ENCODE data around the gene ELMO3. TPM values are rescaled to one million over a fixed set of nuclear protein-coding genes. Genes with fewer than 3 reads are reported as not detected.

ELMO3 gene
- total and polyA plus RNA-seq, 2 of the 13 experiments (the other 11 are each of a cell fraction or from before 2014, with no cell fraction given) = 2.6 to 4.0 TPM

DNA sequence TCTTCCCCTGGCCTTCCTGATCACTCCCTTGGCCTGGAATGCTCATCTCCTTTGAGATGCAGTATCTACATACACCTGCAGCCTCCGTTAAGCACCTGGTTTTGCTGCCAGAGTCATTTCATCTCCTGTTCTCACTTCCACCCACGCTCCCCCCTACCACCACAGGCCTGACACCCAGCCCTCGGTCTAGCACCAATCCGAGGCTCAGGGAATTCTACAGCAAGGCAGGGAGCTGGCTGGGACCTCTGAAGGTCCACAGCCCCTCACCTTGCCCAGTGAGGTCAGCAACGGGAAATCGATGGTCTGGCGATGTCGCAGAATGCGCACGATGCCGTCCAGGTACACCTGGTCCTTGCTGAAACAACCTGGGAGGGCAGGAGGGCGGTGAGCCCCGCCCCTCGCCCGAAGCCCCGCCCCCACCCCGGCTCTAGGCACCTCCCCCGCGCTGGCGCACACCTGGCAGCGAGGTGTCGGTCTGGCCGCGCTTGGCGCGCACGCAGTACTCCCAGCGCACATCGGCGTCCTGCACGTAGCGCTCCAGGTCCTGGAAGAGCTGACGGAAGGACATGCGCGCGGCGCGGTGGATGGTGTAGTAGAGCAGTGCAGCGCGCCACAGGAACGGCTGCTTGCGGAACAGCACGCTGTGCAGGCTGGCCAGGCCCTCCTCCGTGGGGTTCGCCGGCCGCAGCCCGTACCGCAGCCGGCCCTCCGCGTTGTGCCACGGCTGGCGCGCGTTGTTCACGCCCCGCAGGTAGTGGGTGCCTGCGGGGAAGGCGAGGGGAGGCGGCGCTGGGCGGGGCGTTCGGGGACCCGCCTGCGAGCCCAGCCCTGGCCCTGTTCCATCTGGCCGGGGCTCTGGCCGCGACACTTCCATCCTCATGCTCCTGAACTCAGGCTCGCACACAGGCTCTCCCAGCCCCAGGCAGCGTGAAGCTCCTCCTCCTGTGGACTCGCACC, 20.9 kb upstream of the ELMO3 start (continued):
- no peak for TF ChIP-seq NR2F1 (CRISPR knock-in tag; IDR thresholded peaks at IDR 0.05)
- TF ChIP-seq, protein P1, sequence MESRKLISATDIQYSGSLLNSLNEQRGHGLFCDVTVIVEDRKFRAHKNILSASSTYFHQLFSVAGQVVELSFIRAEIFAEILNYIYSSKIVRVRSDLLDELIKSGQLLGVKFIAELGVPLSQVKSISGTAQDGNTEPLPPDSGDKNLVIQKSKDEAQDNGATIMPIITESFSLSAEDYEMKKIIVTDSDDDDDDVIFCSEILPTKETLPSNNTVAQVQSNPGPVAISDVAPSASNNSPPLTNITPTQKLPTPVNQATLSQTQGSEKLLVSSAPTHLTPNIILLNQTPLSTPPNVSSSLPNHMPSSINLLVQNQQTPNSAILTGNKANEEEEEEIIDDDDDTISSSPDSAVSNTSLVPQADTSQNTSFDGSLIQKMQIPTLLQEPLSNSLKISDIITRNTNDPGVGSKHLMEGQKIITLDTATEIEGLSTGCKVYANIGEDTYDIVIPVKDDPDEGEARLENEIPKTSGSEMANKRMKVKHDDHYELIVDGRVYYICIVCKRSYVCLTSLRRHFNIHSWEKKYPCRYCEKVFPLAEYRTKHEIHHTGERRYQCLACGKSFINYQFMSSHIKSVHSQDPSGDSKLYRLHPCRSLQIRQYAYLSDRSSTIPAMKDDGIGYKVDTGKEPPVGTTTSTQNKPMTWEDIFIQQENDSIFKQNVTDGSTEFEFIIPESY (CRISPR knock-in tag; IDR thresholded peaks at IDR 0.05) = peak; percentile 50; the same call in 1 of the 2 replicates
- peak; percentile 86; the same call in 1 of the 2 replicates for TF ChIP-seq BRD4 (CRISPR knock-in tag; IDR thresholded peaks at IDR 0.05)
- TF ChIP-seq, protein P2, sequence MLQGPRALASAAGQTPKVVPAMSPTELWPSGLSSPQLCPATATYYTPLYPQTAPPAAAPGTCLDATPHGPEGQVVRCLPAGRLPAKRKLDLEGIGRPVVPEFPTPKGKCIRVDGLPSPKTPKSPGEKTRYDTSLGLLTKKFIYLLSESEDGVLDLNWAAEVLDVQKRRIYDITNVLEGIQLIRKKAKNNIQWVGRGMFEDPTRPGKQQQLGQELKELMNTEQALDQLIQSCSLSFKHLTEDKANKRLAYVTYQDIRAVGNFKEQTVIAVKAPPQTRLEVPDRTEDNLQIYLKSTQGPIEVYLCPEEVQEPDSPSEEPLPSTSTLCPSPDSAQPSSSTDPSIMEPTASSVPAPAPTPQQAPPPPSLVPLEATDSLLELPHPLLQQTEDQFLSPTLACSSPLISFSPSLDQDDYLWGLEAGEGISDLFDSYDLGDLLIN (CRISPR knock-in tag; IDR thresholded peaks at IDR 0.05; ENCODE audit: borderline replicate concordance) = peak; percentile 38; the same call in 1 of the 2 replicates
- TF ChIP-seq ZNF292 (CRISPR knock-in tag; IDR thresholded peaks at IDR 0.05; ENCODE audit: borderline replicate concordance, low read depth) = no peak
- TF ChIP-seq ZNF260 (CRISPR knock-in tag; IDR thresholded peaks at IDR 0.05; ENCODE audit: borderline replicate concordance, low read depth) = no peak
- TF ChIP-seq NFKB2 (CRISPR knock-in tag; IDR thresholded peaks at IDR 0.05; ENCODE audit: borderline replicate concordance) = peak; percentile 81; the same call in 1 of the 2 replicates
- TF ChIP-seq ZNF569 (CRISPR knock-in tag; IDR thresholded peaks at IDR 0.05; ENCODE audit: borderline replicate concordance) = 0 out of 2 replicates have a peak, but pooled peaks have one; percentile 59
- no peak for TF ChIP-seq SIN3A (IDR thresholded peaks at IDR 0.05; ENCODE audit: borderline replicate concordance, low read depth, low read length)
- no peak for TF ChIP-seq FOXM1 (CRISPR knock-in tag; IDR thresholded peaks at IDR 0.05)
- TF ChIP-seq, protein P3, sequence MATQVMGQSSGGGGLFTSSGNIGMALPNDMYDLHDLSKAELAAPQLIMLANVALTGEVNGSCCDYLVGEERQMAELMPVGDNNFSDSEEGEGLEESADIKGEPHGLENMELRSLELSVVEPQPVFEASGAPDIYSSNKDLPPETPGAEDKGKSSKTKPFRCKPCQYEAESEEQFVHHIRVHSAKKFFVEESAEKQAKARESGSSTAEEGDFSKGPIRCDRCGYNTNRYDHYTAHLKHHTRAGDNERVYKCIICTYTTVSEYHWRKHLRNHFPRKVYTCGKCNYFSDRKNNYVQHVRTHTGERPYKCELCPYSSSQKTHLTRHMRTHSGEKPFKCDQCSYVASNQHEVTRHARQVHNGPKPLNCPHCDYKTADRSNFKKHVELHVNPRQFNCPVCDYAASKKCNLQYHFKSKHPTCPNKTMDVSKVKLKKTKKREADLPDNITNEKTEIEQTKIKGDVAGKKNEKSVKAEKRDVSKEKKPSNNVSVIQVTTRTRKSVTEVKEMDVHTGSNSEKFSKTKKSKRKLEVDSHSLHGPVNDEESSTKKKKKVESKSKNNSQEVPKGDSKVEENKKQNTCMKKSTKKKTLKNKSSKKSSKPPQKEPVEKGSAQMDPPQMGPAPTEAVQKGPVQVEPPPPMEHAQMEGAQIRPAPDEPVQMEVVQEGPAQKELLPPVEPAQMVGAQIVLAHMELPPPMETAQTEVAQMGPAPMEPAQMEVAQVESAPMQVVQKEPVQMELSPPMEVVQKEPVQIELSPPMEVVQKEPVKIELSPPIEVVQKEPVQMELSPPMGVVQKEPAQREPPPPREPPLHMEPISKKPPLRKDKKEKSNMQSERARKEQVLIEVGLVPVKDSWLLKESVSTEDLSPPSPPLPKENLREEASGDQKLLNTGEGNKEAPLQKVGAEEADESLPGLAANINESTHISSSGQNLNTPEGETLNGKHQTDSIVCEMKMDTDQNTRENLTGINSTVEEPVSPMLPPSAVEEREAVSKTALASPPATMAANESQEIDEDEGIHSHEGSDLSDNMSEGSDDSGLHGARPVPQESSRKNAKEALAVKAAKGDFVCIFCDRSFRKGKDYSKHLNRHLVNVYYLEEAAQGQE (IDR thresholded peaks at IDR 0.05; ENCODE audit: borderline replicate concordance in 1 of 2, low read depth in 1 of 2, low read length in 2 of 2) = no peak
- TF ChIP-seq ZNF484 (CRISPR knock-in tag; IDR thresholded peaks at IDR 0.05; ENCODE audit: borderline replicate concordance, low read depth) = no peak
- peak; percentile 72 for TF ChIP-seq ZFYVE20 (CRISPR knock-in tag; IDR thresholded peaks at IDR 0.05; ENCODE audit: borderline replicate concordance, low read depth)
- no peak for TF ChIP-seq ZKSCAN1 (IDR thresholded peaks at IDR 0.05; ENCODE audit: low read length)
- TF ChIP-seq ZNF235 (CRISPR knock-in tag; IDR thresholded peaks at IDR 0.05; ENCODE audit: borderline replicate concordance) = no peak
- peak; percentile 36; the same call in 1 of the 2 replicates for TF ChIP-seq ZNF232 (CRISPR knock-in tag; IDR thresholded peaks at IDR 0.05; ENCODE audit: borderline replicate concordance)
- TF ChIP-seq, protein P4, sequence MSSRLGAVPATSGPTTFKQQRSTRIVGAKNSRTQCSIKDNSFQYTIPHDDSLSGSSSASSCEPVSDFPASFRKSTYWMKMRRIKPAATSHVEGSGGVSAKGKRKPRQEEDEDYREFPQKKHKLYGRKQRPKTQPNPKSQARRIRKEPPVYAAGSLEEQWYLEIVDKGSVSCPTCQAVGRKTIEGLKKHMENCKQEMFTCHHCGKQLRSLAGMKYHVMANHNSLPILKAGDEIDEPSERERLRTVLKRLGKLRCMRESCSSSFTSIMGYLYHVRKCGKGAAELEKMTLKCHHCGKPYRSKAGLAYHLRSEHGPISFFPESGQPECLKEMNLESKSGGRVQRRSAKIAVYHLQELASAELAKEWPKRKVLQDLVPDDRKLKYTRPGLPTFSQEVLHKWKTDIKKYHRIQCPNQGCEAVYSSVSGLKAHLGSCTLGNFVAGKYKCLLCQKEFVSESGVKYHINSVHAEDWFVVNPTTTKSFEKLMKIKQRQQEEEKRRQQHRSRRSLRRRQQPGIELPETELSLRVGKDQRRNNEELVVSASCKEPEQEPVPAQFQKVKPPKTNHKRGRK (CRISPR knock-in tag; IDR thresholded peaks at IDR 0.05) = 0 out of 2 replicates have a peak, but pooled peaks have one; percentile 12

Measured in HepG2 (cell line).